Caco-2 (cell line): ENCODE results near the gene HLCS. TPM values are rescaled to one million over a fixed set of nuclear protein-coding genes. Genes with fewer than 3 reads are reported as not detected.

ENCODE experiments used
- BruUV-seq: library from RNA; stranded (reverse); fragments of 400-500 nt; replicated peaks from 2 replicates; lab custom pipeline; 2021; lab: Mats Ljungman, UMichigan
- CTCF ChIA-PET: fragments of 300-600 bp; sonication (Branson Sonifier 250); formaldehyde crosslinking; loops from one replicate; lab custom pipeline; 2022; ENCODE audit warnings: antibody characterized with exemption; lab: Charles Lee
- POLR2A ChIA-PET: fragments of 300-600 bp; sonication (Branson Sonifier 250); formaldehyde crosslinking; loops from one replicate; lab custom pipeline; 2022; ENCODE audit warnings: antibody characterized with exemption; lab: Charles Lee
- DNase-seq, 2 experiments: peaks; one replicate each; pipeline versions ENCODE4 v3.0.0 to v3.0.0-alpha.2; 2020 to 2022
- H3K27me3 ChIP-seq: replicated peaks from 2 replicates; pipeline ENCODE4 v1.6.0; 2011; ENCODE audit warnings: low read length; ENCODE audit not compliant: control insufficient read depth, insufficient read depth
- H3K36me3 ChIP-seq: 2 replicates; pipeline ENCODE4 v1.5.1; 2011; ENCODE audit warnings: low read length; ENCODE audit not compliant: control insufficient read depth, insufficient read depth
- H3K4me1 ChIP-seq: fragments of 250-450 bp; sonication (Bioruptor Pico); 2 replicates; pipeline ENCODE4 v1.5.1; 2020; ENCODE audit warnings: mild to moderate bottlenecking
- H3K4me3 ChIP-seq: 2 replicates; pipeline ENCODE4 v1.5.1; 2011; ENCODE audit warnings: low read depth, mild to moderate bottlenecking, control low read depth, low read length
- H3K9me3 ChIP-seq: fragments of 250-450 bp; sonication (Bioruptor Pico); 2 replicates; pipeline ENCODE4 v1.5.1; 2020; ENCODE audit warnings: mild to moderate bottlenecking, moderate library complexity
- H3K27ac Mint-ChIP-seq: one replicate; pipeline ENCODE4 v1.8.0; 2022; ENCODE audit warnings: mixed read lengths; ENCODE audit not compliant: unreplicated experiment
- H3K27me3 Mint-ChIP-seq: one replicate; pipeline ENCODE4 v1.8.0; 2022; ENCODE audit warnings: mixed read lengths; ENCODE audit not compliant: insufficient read depth, unreplicated experiment
- H3K36me3 Mint-ChIP-seq: one replicate; pipeline ENCODE4 v1.8.0; 2022; ENCODE audit warnings: mild to moderate bottlenecking, mixed read lengths; ENCODE audit not compliant: insufficient read depth, unreplicated experiment
- H3K4me1 Mint-ChIP-seq: one replicate; pipeline ENCODE4 v1.8.0; 2022; ENCODE audit warnings: low read depth, mixed read lengths; ENCODE audit not compliant: unreplicated experiment
- H3K4me3 Mint-ChIP-seq: one replicate; pipeline ENCODE4 v1.8.0; 2022; ENCODE audit warnings: mild to moderate bottlenecking, moderate library complexity, mixed read lengths; ENCODE audit not compliant: unreplicated experiment
- H3K9me3 Mint-ChIP-seq: one replicate; pipeline ENCODE4 v1.8.0; 2022; ENCODE audit warnings: mixed read lengths; ENCODE audit not compliant: unreplicated experiment
- CTCF ChIP-seq, 2 experiments: fragments of 200-600 bp in 1 of 2; IDR thresholded peaks; 1 replicate in 1 of 2; 2 replicates in 1 of 2; pipeline versions ENCODE4 v1.5.1 to v1.8.0; 2011 to 2022; ENCODE audit warnings: antibody characterized with exemption in 1 of 2, control low read depth in 1 of 2, inconsistent platforms in 1 of 2, low read depth in 1 of 2, low read length in 1 of 2, mild to moderate bottlenecking in 1 of 2, moderate library complexity in 1 of 2; ENCODE audit not compliant: insufficient read depth in 1 of 2, severe bottlenecking in 1 of 2, unreplicated experiment in 1 of 2
- intact Hi-C: fragments of 100-400 bp; cut with micrococcal nuclease; formaldehyde crosslinking; loops from one replicate; pipeline ENCODE4 v1.10.0; 2022; ENCODE audit not compliant: unreplicated experiment
- total RNA-seq: library from RNA; stranded (reverse); gene quantifications from 2 replicates; pipeline ENCODE4 v1.2.3, GENCODE V29; 2022

HLCS gene
- total RNA-seq, 1 experiment from 2014 or later, result 26.2 TPM

DNA sequence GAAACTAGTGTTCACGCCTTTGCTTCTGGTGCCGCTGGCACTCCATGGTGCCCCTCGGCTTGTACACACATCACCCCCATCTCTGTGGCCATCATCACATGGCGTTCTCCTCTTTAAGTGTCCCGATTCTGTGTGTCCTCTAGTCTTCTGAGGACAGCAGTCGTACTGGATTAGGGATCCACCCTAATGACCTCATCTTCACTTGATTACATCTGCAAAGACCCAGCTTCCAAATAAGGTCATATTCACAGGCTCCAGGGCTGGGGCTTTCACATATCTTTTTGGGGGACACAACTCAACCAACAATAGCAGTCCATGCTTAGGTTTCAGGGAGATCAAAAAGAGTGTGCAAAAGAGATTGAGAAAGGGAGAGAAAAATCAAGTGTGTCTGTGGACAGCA is 64.9 kb downstream of the HLCS start:
- TF ChIP-seq CTCF (IDR thresholded peaks at IDR 0.05; ENCODE audit: insufficient read depth in 1 of 2, low read depth in 1 of 2, low read length in 1 of 2, severe bottlenecking in 1 of 2, unreplicated experiment in 1 of 2), result no peak
- Mint-ChIP-seq H3K27ac (peak overlapping the region; percentile 12), H3K27me3 (no peaks in the 10 kb centered on the region), H3K9me3 (no peaks in the 10 kb centered on the region), H3K36me3 (peaks cover 7% of the 10 kb centered on the region), H3K4me1 (no peaks in the 10 kb centered on the region), H3K4me3 (no peak overlapping the region)
- no TSS peak for BruUV-seq
- ChIA-PET CTCF (no interaction called here), POLR2A (no interaction called here)
- H3K4me1 ChIP-seq, result no peaks in the 10 kb centered on the region
- intact Hi-C loops, result no loop called here
- no peak for DNase-seq
- no peaks in the 10 kb centered on the region for H3K36me3 ChIP-seq
- no peaks in the 10 kb centered on the region for H3K27me3 ChIP-seq
- H3K4me3 ChIP-seq, result no peak overlapping the region
- no peaks in the 10 kb centered on the region for H3K9me3 ChIP-seq

GRCh38 chr21:36893581-36893980 is 72.9 kb downstream of the HLCS start:
- H3K27ac Mint-ChIP-seq, result no peak overlapping the region
- no peaks in the 10 kb centered on the region for H3K27me3 Mint-ChIP-seq
- ChIA-PET CTCF (no interaction called here), POLR2A (interaction anchor here (0.6 kb wide), 1 partner anchor 674 kb away, joined by 3 read pairs; no protein-coding TSS in a partner anchor)
- Histone ChIP-seq H3K9me3 (no peaks in the 10 kb centered on the region), H3K4me3 (no peak overlapping the region), H3K27me3 (no peaks in the 10 kb centered on the region), H3K36me3 (no peaks in the 10 kb centered on the region), H3K4me1 (no peaks in the 10 kb centered on the region)
- no peak for TF ChIP-seq CTCF (IDR thresholded peaks at IDR 0.05; ENCODE audit: insufficient read depth in 1 of 2, low read depth in 1 of 2, low read length in 1 of 2, severe bottlenecking in 1 of 2, unreplicated experiment in 1 of 2)
- no peak overlapping the region for H3K4me3 Mint-ChIP-seq
- intact Hi-C loops, result no loop called here
- no peaks in the 10 kb centered on the region for H3K36me3 Mint-ChIP-seq
- no peaks in the 10 kb centered on the region for H3K4me1 Mint-ChIP-seq
- no TSS peak for BruUV-seq
- DNase-seq, result no peak
- no peaks in the 10 kb centered on the region for H3K9me3 Mint-ChIP-seq

- no peaks in the 10 kb centered on the region for H3K36me3 Mint-ChIP-seq
Observed at GRCh38 chr21:36892201-36892600, 74.3 kb downstream of the HLCS start.

More at GRCh38 chr21:36892201-36892600, 74.3 kb downstream of the HLCS start:
- intact Hi-C loops, result no loop called here
- Histone ChIP-seq H3K36me3 (no peaks in the 10 kb centered on the region), H3K4me3 (no peak overlapping the region), H3K9me3 (no peaks in the 10 kb centered on the region), H3K4me1 (no peaks in the 10 kb centered on the region), H3K27me3 (no peaks in the 10 kb centered on the region)
- BruUV-seq, result no TSS peak
- H3K27me3 Mint-ChIP-seq, result no peaks in the 10 kb centered on the region
- no peak overlapping the region for H3K4me3 Mint-ChIP-seq
- H3K27ac Mint-ChIP-seq, result no peak overlapping the region
- ChIA-PET POLR2A (no interaction called here), CTCF (no interaction called here)
- no peaks in the 10 kb centered on the region for H3K4me1 Mint-ChIP-seq
- H3K9me3 Mint-ChIP-seq, result no peaks in the 10 kb centered on the region
- no peak for TF ChIP-seq CTCF (IDR thresholded peaks at IDR 0.05; ENCODE audit: insufficient read depth in 1 of 2, low read depth in 1 of 2, low read length in 1 of 2, severe bottlenecking in 1 of 2, unreplicated experiment in 1 of 2)
- no peak for DNase-seq
